ENCODE data around the gene USP37.

Gene USP37

GRCh38 chr2:218482651-218483050, 85.5 kb downstream of the USP37 start:
- H3K4me3 ChIP-seq (ENCODE audit: low read length) = no peak overlapping the region
- peak; percentile 57 for DNase-seq (ENCODE audit: low read depth, low spot score)

GRCh38 chr2:218479595-218479994, 88.6 kb downstream of the USP37 start:
- no peak for DNase-seq (ENCODE audit: low read depth, low spot score)
- no peak overlapping the region for H3K4me3 ChIP-seq (ENCODE audit: low read length)

DNA sequence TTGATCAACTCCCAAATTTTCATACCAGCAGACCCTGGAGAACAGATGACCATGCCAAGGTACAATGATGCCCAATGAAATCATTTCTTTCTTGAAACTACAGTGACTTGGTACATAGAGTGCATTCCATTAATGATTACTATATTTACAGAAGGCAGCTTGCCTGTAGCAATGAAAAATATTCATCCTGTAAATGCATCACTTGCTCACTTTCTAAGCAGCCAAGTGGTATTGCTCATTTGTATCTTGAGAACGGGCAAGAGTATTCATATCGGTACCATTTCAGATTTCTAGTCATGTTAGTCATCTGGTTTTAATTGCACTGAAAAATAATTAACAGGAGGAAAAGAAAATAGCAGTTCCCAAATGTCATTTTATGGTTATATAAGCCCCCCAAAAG, 89.6 kb downstream of the USP37 start:
- H3K4me3 ChIP-seq (ENCODE audit: low read length) = no peak overlapping the region
- no peak for DNase-seq (ENCODE audit: low read depth, low spot score)

- H3K4me3 ChIP-seq (ENCODE audit: low read length) = no peak overlapping the region
- no peak for DNase-seq (ENCODE audit: low read depth, low spot score)
Measured at GRCh38 chr2:218477247-218477646, 90.9 kb downstream of the USP37 start.

DNA sequence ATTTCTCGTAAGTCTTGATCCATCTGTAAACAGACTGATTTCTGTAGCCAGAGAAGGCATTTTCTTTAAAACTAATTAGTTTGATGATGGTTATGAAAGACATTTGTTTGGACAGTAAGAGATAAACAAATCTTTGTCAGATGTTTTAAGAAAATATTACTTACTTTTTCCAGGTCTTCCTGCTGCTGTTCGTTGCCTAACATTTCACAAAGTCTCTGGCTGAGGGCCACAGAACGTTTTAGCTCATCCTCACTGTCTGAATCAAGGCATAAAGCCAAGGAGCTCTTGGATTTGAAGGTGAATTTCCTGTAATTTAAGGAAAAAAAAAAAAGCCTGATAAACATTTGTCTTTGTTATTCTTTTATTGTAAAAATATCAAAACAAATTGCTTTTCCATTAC, 91.5 kb downstream of the USP37 start:
- no peak for DNase-seq (ENCODE audit: low read depth, low spot score)
- H3K4me3 ChIP-seq (ENCODE audit: low read length) = no peak overlapping the region

DNA sequence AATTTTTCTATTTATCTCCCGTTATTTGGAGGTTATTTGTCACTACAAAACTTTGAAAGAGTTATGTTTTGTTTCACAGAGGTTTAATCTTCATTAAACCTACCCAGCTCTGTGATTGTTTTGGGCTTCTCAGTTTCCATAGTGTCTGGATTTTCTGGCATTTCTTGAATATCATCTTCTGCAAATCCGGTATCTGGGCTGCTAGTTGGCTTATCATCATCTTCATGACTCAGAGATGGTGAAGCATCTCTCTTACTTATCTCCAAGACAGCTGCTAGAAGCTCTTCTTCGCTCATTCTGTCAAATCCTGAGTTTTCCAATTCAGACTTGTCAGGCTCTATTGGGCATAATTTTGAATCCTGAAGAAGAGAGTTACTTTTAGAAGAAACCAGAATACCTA, 93.6 kb downstream of the USP37 start:
- no peak for DNase-seq (ENCODE audit: low read depth, low spot score)
- no peak overlapping the region for H3K4me3 ChIP-seq (ENCODE audit: low read length)

- no peak for DNase-seq (ENCODE audit: low read depth, low spot score)
- H3K4me3 ChIP-seq (ENCODE audit: low read length) = no peak overlapping the region
Measured at GRCh38 chr2:218472988-218473387, 95.2 kb downstream of the USP37 start.

- no peak for DNase-seq (ENCODE audit: low read depth, low spot score)
Measured at GRCh38 chr2:218471982-218472381, 96.2 kb downstream of the USP37 start.

GRCh38 chr2:218471036-218471435, 97.1 kb downstream of the USP37 start:
- no peak overlapping the region for H3K4me3 ChIP-seq (ENCODE audit: low read length)

More at GRCh38 chr2:218471982-218472381, 96.2 kb downstream of the USP37 start:
- no peak overlapping the region for H3K4me3 ChIP-seq (ENCODE audit: low read length)

DNA sequence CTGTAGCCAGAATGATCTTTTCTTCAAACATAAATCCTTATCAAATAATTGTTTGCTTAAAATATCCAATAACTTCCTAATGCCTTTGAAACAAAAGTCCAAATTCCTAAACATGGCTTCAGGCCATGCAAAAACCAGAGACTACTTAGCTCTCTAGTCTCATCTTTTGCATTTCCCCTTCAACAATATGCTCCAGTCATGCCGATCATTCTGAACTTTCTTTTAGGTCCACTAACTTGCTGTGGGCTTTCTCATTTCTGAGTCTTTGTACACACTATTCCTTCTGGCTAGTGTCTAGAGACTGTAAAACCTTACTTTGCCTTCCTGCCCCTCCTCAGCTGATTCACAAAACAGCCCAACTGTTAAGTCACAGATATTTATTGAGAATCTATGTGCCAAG, 97.7 kb downstream of the USP37 start:
- DNase-seq (ENCODE audit: low read depth, low spot score) = no peak
- H3K4me3 ChIP-seq (ENCODE audit: low read length) = no peak overlapping the region

More at GRCh38 chr2:218471036-218471435, 97.1 kb downstream of the USP37 start:
- DNase-seq (ENCODE audit: low read depth, low spot score) = no peak

DNA sequence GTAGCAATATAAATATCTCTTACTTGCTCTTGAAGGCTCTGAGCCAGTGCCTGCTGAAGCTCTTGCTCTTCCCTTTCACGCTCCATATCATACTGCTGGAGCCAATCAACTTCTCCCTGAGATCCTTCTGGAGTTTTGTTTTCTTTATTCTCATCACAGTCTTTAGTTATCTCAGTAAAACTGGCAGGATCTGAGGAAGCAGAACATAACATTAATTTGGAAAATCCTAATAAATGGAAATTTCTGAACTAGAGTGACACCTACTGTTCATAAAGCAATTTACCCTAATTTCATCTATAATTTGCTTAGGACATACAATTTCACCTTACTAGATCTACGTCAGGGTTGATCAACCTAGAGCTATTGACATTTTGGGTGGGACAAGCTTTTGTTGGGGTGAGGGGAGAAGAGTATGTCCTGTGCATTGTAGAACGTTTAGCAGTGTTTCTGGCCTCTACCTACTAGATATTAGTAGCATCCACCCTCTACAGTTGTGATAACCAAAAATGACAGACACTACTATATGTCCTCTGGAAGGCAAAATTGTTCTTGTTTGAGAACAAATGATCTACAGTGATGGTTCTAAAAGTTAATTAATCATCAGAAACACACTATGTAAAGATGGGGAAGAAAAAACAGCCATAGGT, 102.0 kb downstream of the USP37 start:
- DNase-seq (ENCODE audit: low read depth, low spot score) = no peak
- H3K4me3 ChIP-seq (ENCODE audit: low read length) = no peak overlapping the region

DNA sequence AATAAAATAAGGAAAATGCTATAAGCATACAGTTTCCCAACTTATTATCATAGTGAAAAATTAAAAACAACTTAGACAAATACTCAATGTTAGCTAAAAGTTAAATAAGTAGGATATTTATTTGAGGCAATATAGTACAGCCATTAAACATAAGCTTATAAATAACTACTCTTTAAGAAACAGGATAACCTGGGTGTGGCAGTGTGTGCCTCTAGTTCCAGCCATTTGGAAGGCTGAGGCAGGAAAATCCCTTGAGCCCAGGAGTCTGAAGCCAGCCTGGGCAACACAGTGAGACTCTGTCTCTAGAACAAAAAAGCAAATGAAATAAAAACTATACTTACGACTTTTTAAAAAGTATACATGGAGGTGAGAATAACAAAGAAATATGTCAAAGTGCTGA, 109.6 kb downstream of the USP37 start:
- no peak overlapping the region for H3K4me3 ChIP-seq (ENCODE audit: low read length)
- no peak for DNase-seq (ENCODE audit: low read depth, low spot score)

DNA sequence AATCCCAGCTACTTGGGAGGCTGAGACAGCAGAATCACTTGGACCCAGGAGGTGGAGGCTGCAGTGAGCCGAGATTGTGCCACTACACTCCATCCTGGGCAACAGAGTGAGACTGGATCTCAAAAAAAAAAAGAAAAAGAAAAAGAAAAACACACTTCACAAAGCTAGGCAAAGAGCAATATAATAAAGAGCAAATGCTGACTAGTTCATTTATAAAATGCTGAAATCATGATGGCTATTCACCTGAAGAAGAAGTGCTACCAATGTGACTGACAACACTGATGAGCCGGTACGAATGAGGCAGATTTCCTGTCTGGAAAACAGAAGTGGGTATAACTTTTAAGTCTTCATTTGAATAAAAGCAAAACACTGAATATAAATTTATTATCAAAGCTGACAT, 111.3 kb downstream of the USP37 start:
- no peak overlapping the region for H3K4me3 ChIP-seq (ENCODE audit: low read length)
- DNase-seq (ENCODE audit: low read depth, low spot score) = no peak

DNA sequence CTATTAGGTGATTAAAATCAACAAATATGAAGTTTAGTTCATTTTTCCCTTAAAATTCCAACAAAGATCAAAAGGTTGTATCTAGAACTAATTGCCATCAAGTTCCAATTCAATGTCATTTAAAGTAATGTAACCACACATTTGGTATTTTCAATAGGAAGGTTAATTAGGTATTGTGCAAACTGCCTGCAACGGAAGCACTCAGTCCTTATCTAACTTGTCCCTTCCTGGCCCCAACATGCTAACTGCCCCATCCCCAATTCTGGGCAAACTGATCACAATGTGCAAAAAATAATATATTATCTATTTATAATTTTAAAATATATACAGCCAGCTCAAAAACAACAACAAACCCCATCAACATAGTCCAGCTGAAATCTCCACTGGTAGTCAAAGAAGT, 116.1 kb downstream of the USP37 start:
- no peak overlapping the region for H3K4me3 ChIP-seq (ENCODE audit: low read length)
- no peak for DNase-seq (ENCODE audit: low read depth, low spot score)

GRCh38 chr2:218448934-218449333, 119.2 kb downstream of the USP37 start:
- H3K4me3 ChIP-seq (ENCODE audit: low read length) = no peak overlapping the region
- no peak for DNase-seq (ENCODE audit: low read depth, low spot score)

DNA sequence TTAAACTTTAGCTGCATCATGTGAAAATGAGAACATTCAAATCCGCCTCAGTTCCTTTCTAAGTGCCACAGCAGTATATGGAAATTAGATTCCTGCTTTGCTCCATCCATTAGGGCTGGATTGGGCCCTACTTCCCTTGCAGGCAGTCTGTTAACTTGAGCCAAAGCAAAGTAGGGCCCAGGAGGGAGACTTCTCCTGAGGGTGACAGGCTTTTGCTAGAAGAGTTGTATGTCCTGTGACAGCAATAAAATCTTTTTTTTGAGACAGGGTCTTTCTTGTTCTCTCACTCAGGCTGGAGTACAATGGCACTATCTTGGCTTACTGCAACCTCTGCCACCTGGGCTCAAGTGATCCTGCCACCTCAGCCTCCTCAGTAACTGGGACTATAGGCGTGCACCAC, 121.1 kb downstream of the USP37 start:
- H3K4me3 ChIP-seq (ENCODE audit: low read length) = no peak overlapping the region
- DNase-seq (ENCODE audit: low read depth, low spot score) = no peak

- no peak for DNase-seq (ENCODE audit: low read depth, low spot score)
- no peak overlapping the region for H3K4me3 ChIP-seq (ENCODE audit: low read length)
Measured at GRCh38 chr2:218446547-218446946, 121.6 kb downstream of the USP37 start.

DNA sequence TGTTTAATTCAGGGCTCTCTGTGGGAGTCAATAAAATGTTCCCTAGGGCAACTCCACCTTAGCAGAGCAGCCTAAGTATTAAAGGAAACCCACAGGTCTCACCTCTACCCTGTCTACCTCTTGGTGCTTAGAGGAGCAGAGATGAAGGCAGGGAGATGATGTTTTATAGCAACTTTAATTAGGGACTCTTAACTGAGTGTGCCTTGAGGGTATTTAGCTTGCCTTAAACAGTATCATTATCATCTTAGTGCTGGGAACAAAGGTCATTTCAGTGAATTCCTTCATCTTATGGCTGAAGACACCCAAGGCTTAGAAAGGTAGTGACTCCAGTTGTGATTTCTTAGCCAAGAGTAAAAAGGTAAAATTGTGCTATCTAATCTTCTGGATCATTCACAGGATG, 122.5 kb downstream of the USP37 start:
- DNase-seq (ENCODE audit: low read depth, low spot score) = no peak
- H3K4me3 ChIP-seq (ENCODE audit: low read length) = no peak overlapping the region

GRCh38 chr2:218444692-218445357, 123.3 kb downstream of the USP37 start:
- H3K4me3 ChIP-seq (ENCODE audit: low read length) = no peak overlapping the region
- no peak for DNase-seq (ENCODE audit: low read depth, low spot score)

DNA sequence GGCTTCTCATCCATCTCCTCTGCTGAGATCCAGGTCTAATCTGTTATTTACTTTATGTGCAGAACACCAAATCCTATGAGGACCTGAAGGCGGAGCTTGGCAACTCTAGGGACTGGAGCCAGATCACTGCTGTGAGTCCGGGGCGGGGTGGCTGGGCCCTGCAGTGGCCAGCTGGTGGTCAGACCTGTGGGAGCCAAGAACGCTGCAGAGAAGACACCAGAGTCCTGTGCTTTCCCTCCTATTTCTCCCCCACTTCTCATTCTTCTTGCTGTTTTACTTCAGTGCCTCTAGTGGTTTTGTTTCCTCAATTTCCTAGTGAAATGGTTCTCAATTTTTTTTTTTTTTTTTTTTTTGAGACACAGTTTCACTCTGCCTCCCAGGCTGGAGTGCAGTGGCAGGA, 129.6 kb downstream of the USP37 start:
- H3K4me3 ChIP-seq (ENCODE audit: low read length) = no peak overlapping the region
- no peak for DNase-seq (ENCODE audit: low read depth, low spot score)

GRCh38 chr2:218437969-218438368, 130.2 kb downstream of the USP37 start:
- DNase-seq (ENCODE audit: low read depth, low spot score) = no peak
- H3K4me3 ChIP-seq (ENCODE audit: low read length) = no peak overlapping the region

Data from Jurkat, Clone E6-1 (cell line).